Peyer's patch (tissue), 4 donors: ENCODE measurements around the gene PHF2. TPM values are rescaled to one million over a fixed set of nuclear protein-coding genes. Genes with fewer than 3 reads are reported as not detected.

ENCODE experiments used
- DNase-seq, 3 donors: peaks; one replicate each; pipeline ENCODE4 v3.0.0-alpha.2; 2017 to 2019
- H3K27ac ChIP-seq, 4 donors: fragments of 200-600 bp; sonication (generic); one replicate each; pipeline ENCODE4 v1.5.1; 2016 to 2019
- H3K27me3 ChIP-seq, 2 donors: fragments of 200-600 bp; sonication (generic); one replicate each; pipeline ENCODE4 v1.5.1; 2019
- H3K36me3 ChIP-seq, 3 donors: fragments of 200-600 bp; sonication (generic); one replicate each; pipeline ENCODE4 v1.5.1; 2016 to 2019
- H3K4me1 ChIP-seq, 4 donors: fragments of 200-600 bp; sonication (generic); one replicate each; pipeline ENCODE4 v1.5.1; 2016 to 2019
- H3K4me3 ChIP-seq, 4 donors: fragments of 200-600 bp; sonication (generic); 1 replicate in 3 of 4; 2 replicates in 1 of 4; pipeline ENCODE4 v1.5.1; 2016 to 2019; ENCODE audit warnings: mild to moderate bottlenecking in 1 of 4
- H3K9me3 ChIP-seq, 4 donors: fragments of 200-600 bp; sonication (generic); one replicate each; pipeline ENCODE4 v1.5.1; 2016 to 2019; ENCODE audit warnings: mild to moderate bottlenecking in 1 of 4
- CTCF ChIP-seq, 6 experiments: fragments of 450-650 bp in 4 of 6; fragments of 200-600 bp in 2 of 6; sonication (generic) in 1 of 6; IDR thresholded peaks; one replicate each; pipeline ENCODE4 v1.5.1; 2017 to 2019; ENCODE audit warnings: antibody characterized with exemption in 6 of 6, mild to moderate bottlenecking in 3 of 6, moderate library complexity in 1 of 6
- POLR2A ChIP-seq, 2 donors: fragments of 450-650 bp; IDR thresholded peaks; one replicate each; pipeline ENCODE4 v1.5.1; 2017; ENCODE audit warnings: antibody characterized with exemption in 2 of 2, mild to moderate bottlenecking in 2 of 2, moderate library complexity in 2 of 2
- total RNA-seq, 4 donors: library from RNA; depleted of rRNA; stranded (reverse); fragments of >200 nt; gene quantifications; one replicate each; pipeline ENCODE4 v1.1.0, GENCODE V29; 2016

The PHF2 gene
- total RNA-seq, 4 donors from 2014 or later = 12.3 to 26.4 (median 19.5) TPM

- H3K36me3 ChIP-seq = no peaks in the 10 kb centered on the region
- H3K4me1 ChIP-seq = no peaks in the 10 kb centered on the region
- H3K27ac ChIP-seq = no peak overlapping the region
- peaks cover 0 to 10% (median 0%) of the 10 kb centered on the region in 4 donors for H3K9me3 ChIP-seq
- TF ChIP-seq POLR2A (IDR thresholded peaks at IDR 0.05) (no peak), CTCF (IDR thresholded peaks at IDR 0.05) (no peak)
- no peaks in the 10 kb centered on the region for H3K27me3 ChIP-seq
- H3K4me3 ChIP-seq = no peak overlapping the region
- peak in 1 of 3 donors; percentile 23 for DNase-seq
Measured at GRCh38 chr9:93684161-93684765, 107.9 kb downstream of the PHF2 start.

GRCh38 chr9:93684806-93685543, 108.6 kb downstream of the PHF2 start:
- Histone ChIP-seq H3K27me3 (no peaks in the 10 kb centered on the region), H3K27ac (no peak overlapping the region), H3K4me3 (no peak overlapping the region), H3K36me3 (no peaks in the 10 kb centered on the region), H3K4me1 (no peaks in the 10 kb centered on the region), H3K9me3 (peaks cover 0 to 12% (median 0%) of the 10 kb centered on the region in 4 donors)
- TF ChIP-seq CTCF (IDR thresholded peaks at IDR 0.05) (no peak), POLR2A (IDR thresholded peaks at IDR 0.05) (no peak)
- DNase-seq = peak in 1 of 3 donors; percentile 27

GRCh38 chr9:93686127-93686879, 109.9 kb downstream of the PHF2 start:
- DNase-seq = peak in 1 of 3 donors; percentile 18
- no peaks in the 10 kb centered on the region for H3K4me1 ChIP-seq
- no peaks in the 10 kb centered on the region for H3K36me3 ChIP-seq
- no peaks in the 10 kb centered on the region for H3K27me3 ChIP-seq
- H3K9me3 ChIP-seq = peaks cover 0 to 12% (median 0%) of the 10 kb centered on the region in 4 donors
- H3K4me3 ChIP-seq = no peak overlapping the region
- TF ChIP-seq CTCF (IDR thresholded peaks at IDR 0.05) = no peak
- no peak for TF ChIP-seq POLR2A (IDR thresholded peaks at IDR 0.05)
- H3K27ac ChIP-seq = no peak overlapping the region

- no peaks in the 10 kb centered on the region for H3K27me3 ChIP-seq
- H3K27ac ChIP-seq = no peak overlapping the region
- no peak for DNase-seq
- no peak overlapping the region for H3K4me3 ChIP-seq
- peaks cover 0 to 15% (median 0%) of the 10 kb centered on the region in 4 donors for H3K9me3 ChIP-seq
- no peaks in the 10 kb centered on the region for H3K36me3 ChIP-seq
- H3K4me1 ChIP-seq = no peaks in the 10 kb centered on the region
- no peak for TF ChIP-seq CTCF (IDR thresholded peaks at IDR 0.05)
- no peak for TF ChIP-seq POLR2A (IDR thresholded peaks at IDR 0.05)
Measured at GRCh38 chr9:93686880-93687236, 110.5 kb downstream of the PHF2 start.

- no peak overlapping the region for H3K4me3 ChIP-seq
- H3K27ac ChIP-seq = no peak overlapping the region
- no peak for DNase-seq
- no peaks in the 10 kb centered on the region for H3K27me3 ChIP-seq
- H3K4me1 ChIP-seq = no peaks in the 10 kb centered on the region
- TF ChIP-seq POLR2A (IDR thresholded peaks at IDR 0.05) = no peak
- TF ChIP-seq CTCF (IDR thresholded peaks at IDR 0.05) = no peak
- peaks cover 0 to 15% (median 0%) of the 10 kb centered on the region in 4 donors for H3K9me3 ChIP-seq
- H3K36me3 ChIP-seq = no peaks in the 10 kb centered on the region
Measured at GRCh38 chr9:93690618-93691017, 114.2 kb downstream of the PHF2 start.
